ENCODE results near the gene GTF3C5.
A peak's percentile ranks its signal among the peaks of the same experiment; 100 is the strongest.
"Not testable (repeated sequence)": the region's sequence is repeated elsewhere in the genome, so short reads cannot be mapped to it uniquely, and the experiment has no call there.

Gene GTF3C5

GRCh38 chr9:132994410-132995120, 36.2 kb upstream of the GTF3C5 start:
- peak overlapping the region; percentile 47 for H3K4me3 ChIP-seq (ENCODE audit: low read depth, low read length)
- no peak; the same call in 1 of the 2 replicates for TF ChIP-seq MYC (IDR thresholded peaks at IDR 0.05; ENCODE audit: low read depth, low read length)
- no peak for TF ChIP-seq POLR2A (IDR thresholded peaks at IDR 0.05; ENCODE audit: extremely low read depth, insufficient read length)
- TF ChIP-seq CTCF (IDR thresholded peaks at IDR 0.05; ENCODE audit: low read depth, low read length), result no peak
- TF ChIP-seq, protein P1, sequence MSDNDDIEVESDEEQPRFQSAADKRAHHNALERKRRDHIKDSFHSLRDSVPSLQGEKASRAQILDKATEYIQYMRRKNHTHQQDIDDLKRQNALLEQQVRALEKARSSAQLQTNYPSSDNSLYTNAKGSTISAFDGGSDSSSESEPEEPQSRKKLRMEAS (IDR thresholded peaks at IDR 0.05; ENCODE audit: low read depth, low read length), result no peak
- DNase-seq (ENCODE audit: low read depth), result peak; percentile 95

- TF ChIP-seq MYC (IDR thresholded peaks at IDR 0.05; ENCODE audit: low read depth, low read length), result no peak
- TF ChIP-seq, protein P1 (IDR thresholded peaks at IDR 0.05; ENCODE audit: low read depth, low read length), result no peak
- TF ChIP-seq CTCF (IDR thresholded peaks at IDR 0.05; ENCODE audit: low read depth, low read length), result no peak
- TF ChIP-seq POLR2A (IDR thresholded peaks at IDR 0.05; ENCODE audit: extremely low read depth, insufficient read length), result no peak
- no peak for DNase-seq (ENCODE audit: low read depth)
- peak overlapping the region; percentile 47 for H3K4me3 ChIP-seq (ENCODE audit: low read depth, low read length)
Measured at GRCh38 chr9:132995121-132995420, 35.7 kb upstream of the GTF3C5 start.

DNA sequence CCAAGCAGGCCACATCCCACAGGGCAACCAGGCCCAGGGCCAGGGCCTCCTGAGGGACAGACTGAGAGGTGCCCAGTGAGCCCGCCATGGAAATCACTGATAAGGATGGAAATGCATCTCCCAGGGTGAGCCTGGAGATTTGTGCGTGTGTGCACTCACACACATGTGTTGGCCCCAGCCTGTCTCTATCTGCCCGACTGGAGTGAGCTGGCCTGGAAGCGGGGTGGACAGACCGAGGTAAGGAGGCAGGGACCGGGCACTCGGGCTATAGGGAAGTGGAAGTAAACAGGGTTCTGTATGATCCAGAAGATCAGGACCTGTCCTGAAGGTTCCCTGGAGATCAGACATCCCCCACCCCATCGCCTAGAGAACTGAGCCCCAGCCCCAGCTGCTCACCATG, 34.9 kb upstream of the GTF3C5 start:
- TF ChIP-seq POLR2A (IDR thresholded peaks at IDR 0.05; ENCODE audit: extremely low read depth, insufficient read length), result no peak
- no peak for TF ChIP-seq CTCF (IDR thresholded peaks at IDR 0.05; ENCODE audit: low read depth, low read length)
- DNase-seq (ENCODE audit: low read depth), result no peak
- H3K4me3 ChIP-seq (ENCODE audit: low read depth, low read length), result no peak overlapping the region

DNA sequence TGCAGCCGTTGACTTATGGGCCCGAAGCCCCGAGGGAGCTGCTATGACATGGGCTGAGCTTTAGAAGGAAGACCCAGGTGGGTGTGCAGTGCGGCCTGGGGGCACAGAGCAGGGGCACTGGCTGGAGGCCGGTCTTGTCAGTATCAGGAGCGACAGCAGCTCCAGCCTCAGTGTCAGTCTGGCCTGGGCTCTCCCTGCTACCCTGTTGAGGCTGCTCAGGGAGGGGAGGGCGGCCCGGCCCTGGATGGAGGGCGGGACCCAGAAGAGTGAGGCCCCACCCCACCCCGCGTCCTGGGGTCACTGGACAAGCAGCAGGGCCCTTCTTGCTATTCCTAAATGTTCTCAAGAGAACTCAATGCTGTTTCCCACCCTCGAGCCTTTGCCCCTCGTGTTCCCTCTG, 34.3 kb upstream of the GTF3C5 start:
- TF ChIP-seq POLR2A (IDR thresholded peaks at IDR 0.05; ENCODE audit: extremely low read depth, insufficient read length), result no peak
- no peak for TF ChIP-seq MYC (IDR thresholded peaks at IDR 0.05; ENCODE audit: low read depth, low read length)
- TF ChIP-seq CTCF (IDR thresholded peaks at IDR 0.05; ENCODE audit: low read depth, low read length), result no peak
- TF ChIP-seq, protein P1 (IDR thresholded peaks at IDR 0.05; ENCODE audit: low read depth, low read length), result no peak
- no peak for DNase-seq (ENCODE audit: low read depth)
- no peak overlapping the region for H3K4me3 ChIP-seq (ENCODE audit: low read depth, low read length)

DNA sequence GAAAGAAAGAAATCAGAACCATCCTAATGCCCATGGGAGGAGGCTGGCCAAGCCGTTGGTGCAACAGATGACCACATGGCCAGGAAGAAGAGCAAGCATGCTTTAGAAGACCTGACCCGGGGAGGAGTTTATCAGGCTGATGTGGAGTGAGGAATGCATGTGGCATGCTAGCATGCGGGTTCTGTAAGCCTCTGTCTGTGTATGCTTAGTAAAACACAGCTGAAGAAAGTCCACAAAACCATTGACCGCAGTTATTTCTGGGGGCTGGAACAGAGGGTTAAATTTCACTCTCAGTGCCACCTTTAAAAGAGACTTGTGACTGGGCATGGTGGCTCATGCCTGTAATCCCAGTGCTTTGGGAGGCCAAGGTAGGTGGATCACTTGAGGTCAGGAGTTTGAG, 33.2 kb upstream of the GTF3C5 start:
- H3K4me3 ChIP-seq (ENCODE audit: low read depth, low read length), result no peak overlapping the region
- no peak for TF ChIP-seq POLR2A (IDR thresholded peaks at IDR 0.05; ENCODE audit: extremely low read depth, insufficient read length)
- TF ChIP-seq, protein P1 (IDR thresholded peaks at IDR 0.05; ENCODE audit: low read depth, low read length), result peak; percentile 62
- DNase-seq (ENCODE audit: low read depth), result no peak

- not testable (repeated sequence) for H3K4me3 ChIP-seq (ENCODE audit: low read depth, low read length)
Measured at GRCh38 chr9:132998221-132998620, 32.6 kb upstream of the GTF3C5 start.

More at GRCh38 chr9:132998221-132998620, 32.6 kb upstream of the GTF3C5 start:
- DNase-seq (ENCODE audit: low read depth), result not testable (repeated sequence)
